ENCODE measurements around the gene ARG1.

Gene ARG1

GRCh38 chr6:131586543-131586942 lies 13.5 kb downstream of the ARG1 start:
- no peak for DNase-seq (ENCODE audit: low read depth)

GRCh38 chr6:131587909-131588308 lies 14.9 kb downstream of the ARG1 start:
- DNase-seq (ENCODE audit: low read depth) = no peak

GRCh38 chr6:131588643-131589042 lies 15.6 kb downstream of the ARG1 start:
- no peak for DNase-seq (ENCODE audit: low read depth)

- no peak for DNase-seq (ENCODE audit: low read depth)
Measured at GRCh38 chr6:131592935-131593334, 19.9 kb downstream of the ARG1 start.

- DNase-seq (ENCODE audit: low read depth) = no peak
Measured at GRCh38 chr6:131594074-131594473, 21.0 kb downstream of the ARG1 start.

- no peak for DNase-seq (ENCODE audit: low read depth)
Measured at GRCh38 chr6:131597446-131597845, 24.4 kb downstream of the ARG1 start.

- DNase-seq (ENCODE audit: low read depth) = no peak
Measured at GRCh38 chr6:131600716-131601115, 27.7 kb downstream of the ARG1 start.

GRCh38 chr6:131602781-131603312 lies 29.8 kb downstream of the ARG1 start:
- no peak for DNase-seq (ENCODE audit: low read depth)

GRCh38 chr6:131613296-131613925 lies 40.4 kb downstream of the ARG1 start:
- no peak for DNase-seq (ENCODE audit: low read depth)

GRCh38 chr6:131615275-131615674 lies 42.2 kb downstream of the ARG1 start:
- no peak for DNase-seq (ENCODE audit: low read depth)

- peak; percentile 94 for DNase-seq (ENCODE audit: low read depth)
Measured at GRCh38 chr6:131627724-131628682, 55.0 kb downstream of the ARG1 start, which contains the start of gene MED23. TSS of gene MED23 (minus strand) at chr6:131628242. CDS start at chr6:131628049, 193 bp downstream.

GRCh38 chr6:131628726-131629125 lies 55.7 kb downstream of the ARG1 start:
- no peak for DNase-seq (ENCODE audit: low read depth)

GRCh38 chr6:131629651-131630050 lies 56.6 kb downstream of the ARG1 start:
- no peak for DNase-seq (ENCODE audit: low read depth)

GRCh38 chr6:131631625-131632289 lies 58.7 kb downstream of the ARG1 start:
- DNase-seq (ENCODE audit: low read depth) = no peak

Measured in activated gamma-delta T cell treated with anti-CD3 and anti-CD28 coated beads, Interleukin-2, amount 50 U/mL, for 16 hours (primary cell).